GM23338 (cell line): Measurements from ENCODE around the gene DOCK3. TPM values are rescaled to one million over a fixed set of nuclear protein-coding genes. Genes with fewer than 3 reads are reported as not detected.
"Not testable (repeated sequence)": the region's sequence is repeated elsewhere in the genome, so short reads cannot be mapped to it uniquely, and the experiment has no call there.

Experiments used
- ATAC-seq: fragments of 200-7000 bp; cut with Tn5 transposase; 3 replicates; pipeline ENCODE4 v1.9.1; 2020
- DNase-seq: peaks from one replicate; pipeline ENCODE4 v3.0.0-alpha.2; 2015; ENCODE audit warnings: low spot score
- H2AFZ ChIP-seq: fragments of 200-600 bp; sonication (generic); 2 replicates; pipeline ENCODE4 v1.8.0; 2016; ENCODE audit warnings: antibody characterized with exemption, mild to moderate bottlenecking, moderate library complexity
- H3F3A ChIP-seq: fragments of 200-600 bp; sonication (generic); replicated peaks from 2 replicates; pipeline ENCODE4 v1.8.0; 2017; ENCODE audit warnings: antibody characterized with exemption, mixed run types, low read depth
- H3K27ac ChIP-seq: fragments of 200-600 bp; sonication (generic); 2 replicates; pipeline ENCODE4 v1.6.1; 2016; ENCODE audit warnings: low read depth
- H3K27me3 ChIP-seq: fragments of 200-600 bp; sonication (generic); 2 replicates; pipeline ENCODE4 v1.8.0; 2016; ENCODE audit warnings: mild to moderate bottlenecking, mixed run types, moderate library complexity; ENCODE audit not compliant: insufficient read depth
- H3K36me3 ChIP-seq: fragments of 200-600 bp; sonication (generic); 2 replicates; pipeline ENCODE4 v1.8.0; 2016; ENCODE audit warnings: mild to moderate bottlenecking; ENCODE audit not compliant: insufficient read depth
- H3K4me1 ChIP-seq: fragments of 200-600 bp; sonication (generic); 2 replicates; pipeline ENCODE4 v1.8.0; 2016; ENCODE audit warnings: mild to moderate bottlenecking, moderate library complexity; ENCODE audit not compliant: insufficient read depth
- H3K4me2 ChIP-seq: fragments of 200-600 bp; sonication (generic); 2 replicates; pipeline ENCODE4 v1.7.1; 2017; ENCODE audit warnings: mixed run types
- H3K4me3 ChIP-seq: fragments of 200-600 bp; sonication (generic); 2 replicates; pipeline ENCODE4 v1.6.1; 2016; ENCODE audit warnings: mixed run types
- H3K79me2 ChIP-seq: fragments of 200-600 bp; sonication (generic); replicated peaks from 2 replicates; pipeline ENCODE4 v1.8.0; 2017; ENCODE audit warnings: mild to moderate bottlenecking; ENCODE audit not compliant: insufficient read depth
- H3K9me2 ChIP-seq: fragments of 200-600 bp; sonication (generic); 2 replicates; pipeline ENCODE4 v1.8.0; 2017; ENCODE audit not compliant: insufficient read depth
- H4K20me1 ChIP-seq: fragments of 200-600 bp; sonication (generic); replicated peaks from 2 replicates; pipeline ENCODE4 v1.8.0; 2017; ENCODE audit warnings: mild to moderate bottlenecking; ENCODE audit not compliant: insufficient read depth
- H3K27ac Mint-ChIP-seq: 2 replicates; pipeline ENCODE4 v1.8.0; 2020; ENCODE audit warnings: inconsistent platforms, mild to moderate bottlenecking, moderate library complexity, mixed read lengths
- H3K27me3 Mint-ChIP-seq: 3 replicates; pipeline ENCODE4 v1.8.0; 2022; ENCODE audit warnings: low read depth, mild to moderate bottlenecking, moderate library complexity, mixed read lengths, inconsistent platforms; ENCODE audit not compliant: insufficient read depth, poor library complexity
- H3K36me3 Mint-ChIP-seq: 3 replicates; pipeline ENCODE4 v1.8.0; 2021; ENCODE audit warnings: low read depth, mild to moderate bottlenecking, inconsistent platforms, moderate library complexity, mixed read lengths
- H3K4me1 Mint-ChIP-seq: 3 replicates; pipeline ENCODE4 v1.8.0; 2020; ENCODE audit warnings: mild to moderate bottlenecking, inconsistent platforms, mixed read lengths
- H3K4me3 Mint-ChIP-seq: 3 replicates; pipeline ENCODE4 v1.8.0; 2021; ENCODE audit warnings: moderate library complexity, mild to moderate bottlenecking, inconsistent platforms, mixed read lengths
- H3K9me3 Mint-ChIP-seq: 3 replicates; pipeline ENCODE4 v1.8.0; 2020; ENCODE audit warnings: moderate library complexity, mild to moderate bottlenecking, inconsistent platforms, mixed read lengths
- EZH2phosphoT487 ChIP-seq: fragments of 200-600 bp; sonication (generic); IDR thresholded peaks from one replicate; pipeline ENCODE4 v1.8.1; 2018; ENCODE audit warnings: antibody characterized with exemption; ENCODE audit not compliant: unreplicated experiment
- JUNB ChIP-seq: IDR thresholded peaks from one replicate; pipeline ENCODE4 v1.6.1; 2016; ENCODE audit warnings: antibody characterized with exemption; ENCODE audit not compliant: unreplicated experiment
- STAT1 ChIP-seq: IDR thresholded peaks from one replicate; pipeline ENCODE4 v1.6.1; 2016; ENCODE audit warnings: antibody characterized with exemption; ENCODE audit not compliant: unreplicated experiment
- ZNF114 ChIP-seq: fragments of 250-450 bp; sonication (Bioruptor Pico); IDR thresholded peaks from 2 replicates; pipeline ENCODE4 v1.5.0; 2020; ENCODE audit warnings: mild to moderate bottlenecking, moderate library complexity
- ZNF331 ChIP-seq: fragments of 250-450 bp; sonication (Bioruptor Pico); IDR thresholded peaks from 2 replicates; pipeline ENCODE4 v1.5.0; 2020; ENCODE audit warnings: low read depth, mild to moderate bottlenecking, moderate library complexity
- polyA plus RNA-seq: library from polyadenylated mRNA; unstranded; fragments of >200 nt; fragmentation: Nextera tagmentation; extraction: Ambion mirVana; gene quantifications from 2 replicates; pipeline ENCODE4 v1.2.1, GENCODE V29; 2016
- total RNA-seq: library from RNA; depleted of rRNA; stranded (reverse); fragments of >200 nt; shearing (Covaris generic); gene quantifications from 2 replicates; pipeline ENCODE4 v1.2.3, GENCODE V29; 2014
- TF ChIP-seq, protein P1 (sequence below): IDR thresholded peaks from one replicate; pipeline ENCODE4 v1.6.1; 2018; ENCODE audit warnings: antibody characterized with exemption; ENCODE audit not compliant: unreplicated experiment

The DOCK3 gene
- total and polyA plus RNA-seq, 2 experiments from 2014 or later = 2.4 to 5.6 TPM

GRCh38 chr3:50830451-50830850 lies 155.7 kb downstream of the DOCK3 start (continued):
- TF ChIP-seq, protein P1, sequence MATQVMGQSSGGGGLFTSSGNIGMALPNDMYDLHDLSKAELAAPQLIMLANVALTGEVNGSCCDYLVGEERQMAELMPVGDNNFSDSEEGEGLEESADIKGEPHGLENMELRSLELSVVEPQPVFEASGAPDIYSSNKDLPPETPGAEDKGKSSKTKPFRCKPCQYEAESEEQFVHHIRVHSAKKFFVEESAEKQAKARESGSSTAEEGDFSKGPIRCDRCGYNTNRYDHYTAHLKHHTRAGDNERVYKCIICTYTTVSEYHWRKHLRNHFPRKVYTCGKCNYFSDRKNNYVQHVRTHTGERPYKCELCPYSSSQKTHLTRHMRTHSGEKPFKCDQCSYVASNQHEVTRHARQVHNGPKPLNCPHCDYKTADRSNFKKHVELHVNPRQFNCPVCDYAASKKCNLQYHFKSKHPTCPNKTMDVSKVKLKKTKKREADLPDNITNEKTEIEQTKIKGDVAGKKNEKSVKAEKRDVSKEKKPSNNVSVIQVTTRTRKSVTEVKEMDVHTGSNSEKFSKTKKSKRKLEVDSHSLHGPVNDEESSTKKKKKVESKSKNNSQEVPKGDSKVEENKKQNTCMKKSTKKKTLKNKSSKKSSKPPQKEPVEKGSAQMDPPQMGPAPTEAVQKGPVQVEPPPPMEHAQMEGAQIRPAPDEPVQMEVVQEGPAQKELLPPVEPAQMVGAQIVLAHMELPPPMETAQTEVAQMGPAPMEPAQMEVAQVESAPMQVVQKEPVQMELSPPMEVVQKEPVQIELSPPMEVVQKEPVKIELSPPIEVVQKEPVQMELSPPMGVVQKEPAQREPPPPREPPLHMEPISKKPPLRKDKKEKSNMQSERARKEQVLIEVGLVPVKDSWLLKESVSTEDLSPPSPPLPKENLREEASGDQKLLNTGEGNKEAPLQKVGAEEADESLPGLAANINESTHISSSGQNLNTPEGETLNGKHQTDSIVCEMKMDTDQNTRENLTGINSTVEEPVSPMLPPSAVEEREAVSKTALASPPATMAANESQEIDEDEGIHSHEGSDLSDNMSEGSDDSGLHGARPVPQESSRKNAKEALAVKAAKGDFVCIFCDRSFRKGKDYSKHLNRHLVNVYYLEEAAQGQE = no peak

DNA sequence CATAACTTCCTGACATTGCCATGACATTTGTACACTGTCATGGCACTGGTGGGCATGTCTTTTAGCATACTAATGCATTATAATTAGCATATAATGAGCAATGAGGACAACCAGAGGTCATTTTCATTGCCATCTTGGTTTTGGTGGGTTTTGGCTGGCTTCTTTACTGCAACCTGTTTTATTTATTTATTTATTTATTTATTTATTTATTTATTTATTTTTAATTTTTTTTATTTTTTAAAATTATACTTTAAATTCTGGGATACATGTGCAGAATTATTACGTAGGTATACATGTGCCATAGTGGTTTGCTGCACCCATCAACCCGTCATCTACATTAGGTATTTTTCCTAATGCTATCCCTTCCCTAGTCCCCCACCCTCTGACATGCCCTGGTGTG lies 156.3 kb downstream of the DOCK3 start:
- not testable (repeated sequence) for H3K79me2 ChIP-seq, ATAC-seq, H3F3A ChIP-seq, H3K4me3 ChIP-seq, H3K27ac Mint-ChIP-seq, H3K4me3 Mint-ChIP-seq, H3K9me2 ChIP-seq, H4K20me1 ChIP-seq, H3K27me3 Mint-ChIP-seq, H3K4me2 ChIP-seq, H3K27ac ChIP-seq, H3K27me3 ChIP-seq, DNase-seq, H2AFZ ChIP-seq, H3K4me1 Mint-ChIP-seq
- H3K36me3 ChIP-seq = 0 out of 2 replicates have a peak, but pooled peaks cover 14% of the 10 kb centered on the region
- peaks cover 36% of the 10 kb centered on the region for H3K9me3 Mint-ChIP-seq
- peaks cover 24% of the 10 kb centered on the region for H3K36me3 Mint-ChIP-seq
- H3K4me1 ChIP-seq = peaks cover 14% of the 10 kb centered on the region

GRCh38 chr3:50840983-50841489 lies 166.3 kb downstream of the DOCK3 start:
- H3K36me3 Mint-ChIP-seq = peaks cover 15% of the 10 kb centered on the region
- H3K27ac Mint-ChIP-seq = no peak overlapping the region
- no peaks in the 10 kb centered on the region for H3F3A ChIP-seq
- TF ChIP-seq EZH2phosphoT487 = no peak
- TF ChIP-seq ZNF331 = no peak
- TF ChIP-seq ZNF114 (CRISPR knock-in tag) = no peak
- no peak for TF ChIP-seq JUNB
- no peak for TF ChIP-seq STAT1
- H3K4me1 ChIP-seq = peaks cover 10% of the 10 kb centered on the region; the same call in 1 of the 2 replicates
- peaks cover 11% of the 10 kb centered on the region for H3K9me3 Mint-ChIP-seq
- H3K27ac ChIP-seq = no peak overlapping the region
- H4K20me1 ChIP-seq = no peaks in the 10 kb centered on the region
- peaks cover 2% of the 10 kb centered on the region for H3K27me3 Mint-ChIP-seq
- 0 out of 2 replicates have a peak, but pooled peaks cover under 1% of the 10 kb centered on the region for H3K36me3 ChIP-seq
- no peak overlapping the region for H2AFZ ChIP-seq
- H3K4me1 Mint-ChIP-seq = peaks cover 12% of the 10 kb centered on the region; the same call in 2 of the 3 replicates
- no peak overlapping the region for H3K4me3 Mint-ChIP-seq
- H3K27me3 ChIP-seq = no peaks in the 10 kb centered on the region
- no peak for ATAC-seq
- no peak overlapping the region for H3K4me2 ChIP-seq
- H3K4me3 ChIP-seq = no peak overlapping the region
- H3K9me2 ChIP-seq = no peaks in the 10 kb centered on the region
- H3K79me2 ChIP-seq = 0 out of 2 replicates have a peak, but pooled peaks cover 2% of the 10 kb centered on the region
- no peak for DNase-seq
